HG03439 (cell line): ENCODE measurements around the gene ABLIM2.

Source experiments
- ATAC-seq: cut with Tn5 transposase; IDR thresholded peaks from one replicate; pipeline ENCODE4 v1.9.1; 2021; ENCODE audit warnings: mild to moderate bottlenecking, moderate library complexity; ENCODE audit not compliant: unreplicated experiment

The ABLIM2 gene

DNA sequence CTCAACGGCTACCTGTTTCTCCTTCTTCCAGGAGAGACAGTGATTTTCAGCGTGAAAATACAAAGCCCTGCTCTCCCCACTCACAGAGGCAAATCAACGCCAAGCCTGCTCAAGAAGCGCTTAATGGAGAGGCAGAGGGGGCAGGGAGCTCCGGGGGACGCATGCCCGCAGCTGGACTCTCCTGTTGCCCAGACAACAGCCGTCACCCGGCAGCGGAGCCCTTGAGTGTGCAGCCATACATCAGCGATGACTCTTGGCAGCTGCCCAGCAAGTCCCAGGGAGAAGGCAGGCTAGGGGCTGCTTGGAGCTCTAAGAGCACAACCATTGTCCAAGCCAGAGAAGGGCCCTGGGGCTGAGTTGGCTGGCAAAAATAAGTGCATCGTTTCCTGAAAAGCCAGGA lies 148.0 kb downstream of the ABLIM2 start:
- ATAC-seq = no peak

DNA sequence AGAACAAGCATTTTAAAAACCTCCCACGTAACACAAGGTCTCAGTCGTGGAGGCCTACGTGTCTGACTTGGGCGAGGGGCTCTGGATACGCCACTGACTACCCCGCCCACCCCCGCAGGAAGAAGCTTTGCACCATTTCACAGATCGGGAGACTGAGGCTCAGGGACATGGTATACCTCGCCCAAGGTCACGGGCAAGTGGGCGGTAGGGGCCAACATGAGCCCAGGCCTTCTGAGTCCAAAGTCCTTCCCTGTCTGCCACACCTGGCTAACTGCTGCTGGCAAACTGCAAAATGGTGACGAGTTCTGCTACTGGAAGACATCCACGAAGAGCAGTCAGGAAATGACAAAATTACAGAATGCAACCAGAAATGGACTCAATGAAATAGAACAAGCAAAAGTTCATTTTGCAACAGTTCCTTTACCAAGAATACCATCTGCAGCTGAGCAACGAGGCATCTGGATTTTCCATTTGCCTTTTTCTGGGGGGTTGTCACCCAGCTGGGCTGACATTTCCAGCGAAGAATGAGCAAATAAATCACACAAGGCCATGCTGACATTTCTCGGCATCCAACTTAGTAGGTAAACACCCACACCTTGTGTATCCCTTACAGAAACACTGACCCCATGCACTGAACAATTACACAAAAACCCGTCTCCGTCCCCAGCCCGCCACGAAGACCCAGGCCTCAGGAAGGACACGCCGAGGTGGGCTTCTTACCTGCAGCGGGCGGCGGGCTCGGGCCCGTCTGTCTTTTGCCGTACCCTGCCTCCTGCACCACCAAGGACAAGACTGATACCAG lies 148.7 kb downstream of the ABLIM2 start:
- ATAC-seq = no peak

DNA sequence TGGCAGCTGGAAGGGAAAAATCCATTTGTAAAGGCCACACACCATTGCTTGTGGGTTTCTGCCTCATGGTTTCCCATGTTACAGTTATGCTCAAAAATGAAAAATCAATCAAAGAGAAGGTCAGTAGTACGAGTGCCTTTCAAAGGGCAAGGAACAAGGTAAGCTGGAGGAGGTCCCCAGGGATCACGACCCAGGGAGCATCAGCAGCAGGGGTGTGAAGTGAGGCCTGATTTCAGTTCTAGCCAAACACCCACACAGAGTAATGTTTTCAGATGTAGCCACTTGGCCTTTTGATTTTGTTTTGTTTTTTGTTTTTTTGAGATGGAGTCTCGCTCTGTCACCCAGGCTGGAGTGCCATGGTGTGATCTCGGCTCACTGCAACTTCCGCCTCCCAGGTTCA lies 149.5 kb downstream of the ABLIM2 start:
- ATAC-seq = no peak

DNA sequence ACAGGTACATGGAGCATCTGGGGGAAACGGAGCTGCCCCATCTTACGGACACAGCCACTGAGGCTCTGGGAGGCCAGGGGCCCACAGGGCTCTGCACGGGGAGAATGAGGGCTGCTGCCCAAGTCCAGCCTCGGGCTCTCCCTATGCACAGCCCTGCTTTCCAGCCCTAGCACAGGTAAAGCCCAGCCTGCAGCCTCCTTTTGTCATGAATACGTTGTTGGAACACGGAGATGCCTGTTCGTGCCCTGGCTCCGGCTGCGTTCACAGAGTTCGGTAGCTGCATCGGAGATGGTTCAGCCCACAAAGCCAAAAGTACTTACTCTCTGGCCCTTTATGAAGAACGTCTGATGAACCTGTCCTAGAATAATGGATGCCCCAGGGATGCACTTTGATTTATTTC lies 150.2 kb downstream of the ABLIM2 start:
- no peak for ATAC-seq

DNA sequence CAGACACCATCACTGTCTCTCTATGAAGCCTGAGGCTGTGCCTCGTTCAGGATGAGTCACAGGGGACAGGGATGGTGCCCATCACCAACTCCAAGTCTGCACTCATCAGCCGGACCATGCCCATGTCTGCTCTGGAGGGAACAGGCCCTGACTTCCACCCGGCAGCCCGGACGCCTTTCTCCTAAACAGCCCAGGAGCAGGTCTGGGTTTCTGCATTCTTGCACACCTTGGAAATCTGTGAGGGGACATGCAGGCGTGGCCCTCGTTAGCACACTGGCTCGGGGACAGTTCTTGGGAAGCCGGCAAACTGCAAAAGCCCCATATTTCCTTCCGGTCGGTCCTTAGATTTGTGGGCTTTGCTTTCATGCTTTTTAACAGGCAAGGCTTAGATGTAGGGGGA lies 151.0 kb downstream of the ABLIM2 start:
- ATAC-seq = no peak

DNA sequence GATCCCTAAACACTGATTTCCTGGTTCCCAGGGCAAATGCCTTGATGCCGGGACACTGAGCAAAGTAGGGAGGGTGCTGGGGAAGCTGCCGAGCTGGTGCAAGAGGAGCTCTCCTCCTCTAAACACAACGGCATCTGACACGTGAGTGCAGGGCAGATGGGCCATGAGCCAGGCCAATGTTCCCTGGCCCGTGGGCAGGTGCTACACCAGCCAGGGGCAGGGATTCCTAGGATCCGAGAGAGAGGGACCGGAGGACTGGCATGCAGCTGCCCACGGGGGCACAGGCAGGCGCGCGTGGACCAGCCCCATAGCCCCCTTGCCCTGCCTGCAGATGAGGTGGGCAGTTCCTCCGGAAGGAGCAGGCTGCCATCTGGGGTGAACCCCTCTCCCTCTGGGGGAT lies 152.1 kb downstream of the ABLIM2 start:
- no peak for ATAC-seq

DNA sequence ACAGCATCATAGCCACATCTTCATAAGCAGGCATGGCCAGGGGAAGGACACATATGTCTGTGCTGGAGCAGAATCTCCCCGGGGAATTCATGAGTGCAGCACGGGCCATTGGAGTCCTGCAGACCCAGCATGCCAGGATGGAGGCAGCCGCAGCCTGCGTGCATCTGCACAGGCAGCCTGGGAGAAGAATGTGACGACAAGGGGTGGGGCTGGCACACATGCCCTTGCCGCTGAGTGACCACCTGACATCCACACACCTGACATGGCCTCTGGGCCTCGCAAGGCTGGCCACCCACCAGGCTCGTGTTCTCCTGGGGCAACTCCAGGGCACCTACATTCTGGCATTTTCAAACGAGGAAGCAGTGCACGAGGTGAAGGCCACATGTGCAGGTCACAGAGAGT lies 152.8 kb downstream of the ABLIM2 start:
- no peak for ATAC-seq

DNA sequence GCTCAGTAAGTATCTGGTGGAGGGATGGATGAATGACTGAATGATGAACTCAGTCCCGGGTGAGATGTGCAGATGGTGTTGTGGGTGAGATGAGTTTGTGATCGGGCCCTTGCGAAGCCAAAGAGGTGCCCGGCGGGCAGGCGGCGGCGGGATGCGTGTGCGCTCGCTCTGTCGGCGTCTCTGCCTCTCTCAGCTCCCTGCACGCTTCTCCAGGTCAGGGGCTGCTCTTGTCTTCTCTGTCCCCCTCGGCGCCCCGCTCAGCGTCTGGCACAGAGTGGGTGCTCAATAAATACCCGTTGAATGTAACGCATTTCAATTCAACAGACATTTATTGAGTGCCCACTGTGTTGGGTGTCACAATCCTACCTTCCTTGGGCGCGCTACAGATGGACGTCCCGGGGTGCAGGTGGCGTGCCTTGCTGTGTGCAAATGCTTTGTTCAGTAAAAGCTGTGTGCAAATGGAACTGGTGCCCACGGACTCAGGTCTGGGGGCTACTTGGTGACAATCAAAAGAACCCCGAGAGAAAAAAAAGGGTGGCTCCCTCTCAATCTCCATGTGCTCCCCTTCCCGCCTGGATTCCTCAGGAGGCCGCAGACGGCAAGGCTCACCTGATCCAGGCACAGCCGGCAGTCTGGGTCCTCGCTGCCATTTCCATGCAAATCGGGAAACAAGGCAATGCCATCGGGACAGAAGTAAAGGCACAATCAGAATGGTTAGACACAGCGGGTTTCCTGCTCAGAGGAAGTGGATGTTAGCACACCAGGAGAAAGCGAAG lies 153.4 kb downstream of the ABLIM2 start:
- no peak for ATAC-seq

DNA sequence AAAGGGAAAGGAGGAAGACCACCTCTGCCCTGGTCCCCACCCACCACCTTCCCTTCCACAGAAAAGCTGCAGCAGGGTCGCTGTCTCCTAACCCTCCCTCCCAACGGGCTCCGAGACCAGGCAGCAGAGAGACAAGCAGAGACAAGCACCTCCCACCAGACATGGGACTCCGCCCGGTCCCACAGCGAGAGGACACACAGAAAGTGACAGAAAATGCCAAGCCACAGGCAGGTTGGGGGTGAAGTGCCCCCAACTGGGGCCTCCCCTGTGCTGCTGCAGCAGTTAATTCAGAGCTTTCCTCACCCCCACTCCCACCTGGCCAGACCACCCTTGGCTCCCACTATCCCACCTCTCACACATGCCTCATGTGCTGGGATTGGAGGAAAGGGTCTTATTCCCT lies 154.5 kb downstream of the ABLIM2 start:
- ATAC-seq = no peak

DNA sequence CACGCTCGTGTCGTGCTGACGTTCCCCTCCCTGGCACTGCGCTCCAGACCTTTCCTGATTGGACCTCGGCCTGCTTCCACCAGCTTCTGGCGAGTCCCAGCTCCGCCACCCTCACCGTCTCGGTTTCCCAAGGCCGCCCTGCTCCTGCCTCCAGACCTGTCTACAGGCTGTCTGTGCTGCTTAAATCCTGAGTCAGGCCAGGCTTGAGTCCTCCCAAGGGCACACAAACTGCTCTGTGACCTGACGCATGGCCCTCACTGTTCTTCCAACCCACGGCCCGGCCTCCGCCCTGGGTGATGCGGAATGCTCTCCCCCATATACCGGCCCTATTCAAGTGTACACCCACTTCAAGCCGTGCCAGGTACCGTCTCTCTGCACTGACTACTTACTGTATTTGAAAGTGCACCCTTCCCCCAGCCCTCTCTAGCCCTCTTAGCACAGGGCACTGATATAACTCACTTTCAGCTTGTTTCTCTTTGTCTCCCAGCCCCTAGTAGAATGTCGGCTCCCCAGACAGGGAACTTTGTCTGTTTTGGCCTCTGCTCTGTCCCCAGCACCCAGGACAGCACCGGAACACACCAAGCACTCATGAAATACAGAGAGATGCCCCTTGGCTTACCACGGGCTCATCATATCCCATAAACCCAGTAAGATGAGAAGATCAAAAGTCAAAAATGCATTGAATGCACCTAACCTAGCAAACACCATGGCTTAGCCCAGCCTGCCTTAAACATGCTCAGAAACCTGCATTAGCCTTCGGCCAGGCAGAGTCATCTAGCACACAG lies 155.9 kb downstream of the ABLIM2 start:
- ATAC-seq = no peak

DNA sequence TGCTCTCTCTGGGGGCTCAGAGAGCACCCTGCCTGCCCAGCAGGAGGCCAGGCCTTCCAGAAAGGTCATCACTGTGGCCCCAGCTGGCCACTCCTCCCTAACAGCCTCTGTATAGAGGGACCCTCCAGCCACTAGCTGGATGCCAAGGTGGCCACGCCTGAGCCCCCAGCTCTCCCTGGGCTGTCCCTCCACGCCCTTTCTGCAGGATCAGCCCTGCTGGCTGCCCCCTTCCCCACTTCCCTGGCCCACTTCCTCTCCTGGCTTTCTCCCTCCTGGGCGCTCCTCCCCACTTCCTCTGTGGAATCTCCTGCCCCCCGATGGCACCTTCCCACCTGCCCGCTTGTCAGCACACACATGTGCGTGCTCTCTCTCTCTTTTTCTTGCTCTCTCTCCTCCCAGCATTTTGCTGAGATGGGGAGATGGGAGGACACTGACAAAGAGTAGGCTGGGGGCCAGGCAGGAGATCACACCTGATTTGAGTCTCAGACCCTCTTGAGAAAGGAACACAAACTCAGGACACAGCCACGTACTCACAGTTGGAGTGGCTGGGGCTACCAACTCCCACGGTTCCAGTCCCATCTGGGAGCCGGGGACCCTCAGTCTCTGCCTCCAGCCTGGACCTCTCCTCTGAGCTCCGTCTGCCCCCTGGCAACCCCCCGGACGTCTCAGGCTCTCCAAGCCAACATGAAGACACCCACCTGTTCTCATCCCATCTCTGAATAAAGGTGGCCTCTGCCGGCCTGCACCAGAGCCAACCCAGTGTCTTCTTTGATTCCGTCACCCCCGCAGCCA lies 156.9 kb downstream of the ABLIM2 start:
- no peak for ATAC-seq

DNA sequence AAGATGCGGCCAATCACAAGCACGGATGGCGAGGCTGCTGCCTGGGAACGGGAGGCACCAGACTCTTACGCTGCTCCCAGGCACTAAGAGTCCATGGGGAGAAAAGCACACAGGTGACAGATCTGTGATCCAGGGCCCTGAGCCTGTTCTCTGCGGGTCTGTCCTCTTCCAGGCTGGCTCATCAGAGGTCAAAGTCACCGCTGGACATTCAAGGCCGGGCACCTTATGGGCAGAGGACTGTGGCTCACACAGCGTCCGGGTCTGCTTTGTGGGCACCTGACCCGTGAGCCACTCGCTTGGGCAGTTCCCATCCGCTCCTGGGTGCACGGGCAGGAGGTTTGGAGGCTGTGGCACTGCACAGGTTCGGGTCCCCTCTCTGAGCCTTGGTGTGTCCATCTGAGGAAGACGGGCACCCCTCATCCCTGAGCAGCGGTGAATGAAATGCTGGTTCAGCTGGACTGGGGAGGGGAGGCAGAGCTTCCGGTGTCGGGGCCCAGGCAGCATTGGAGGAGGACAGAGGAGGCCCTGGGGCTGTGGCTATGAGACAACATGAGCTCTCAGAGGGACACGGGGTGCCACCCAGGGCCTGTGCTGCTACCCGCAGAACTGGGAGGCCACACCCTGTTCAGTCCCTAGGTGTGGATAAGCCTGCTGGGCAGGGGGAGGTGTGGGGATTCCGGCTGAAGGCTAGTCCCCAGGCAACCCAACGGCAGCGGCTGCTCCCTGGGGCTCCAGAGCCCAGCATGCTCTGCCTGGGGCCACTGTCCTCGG lies 157.7 kb downstream of the ABLIM2 start:
- no peak for ATAC-seq

DNA sequence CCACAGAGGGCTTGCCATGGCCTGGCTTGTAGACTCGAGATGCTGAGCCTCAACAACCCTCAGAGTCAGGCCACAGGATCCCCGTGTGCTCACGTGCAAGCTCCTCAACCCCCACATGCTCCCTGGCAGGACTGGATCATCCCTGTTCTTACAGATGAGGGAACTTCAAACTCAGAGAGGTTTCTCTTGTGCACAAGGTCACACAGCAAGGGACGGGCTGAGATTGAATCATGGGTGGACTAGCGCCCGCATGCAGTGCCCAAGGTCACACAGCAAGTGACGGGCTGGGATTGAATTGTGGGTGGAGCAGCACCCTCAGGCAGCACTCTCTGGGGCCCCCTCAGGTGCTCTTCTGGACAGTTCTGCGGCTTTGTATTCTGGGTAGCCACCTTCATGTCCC lies 158.4 kb downstream of the ABLIM2 start:
- no peak for ATAC-seq

DNA sequence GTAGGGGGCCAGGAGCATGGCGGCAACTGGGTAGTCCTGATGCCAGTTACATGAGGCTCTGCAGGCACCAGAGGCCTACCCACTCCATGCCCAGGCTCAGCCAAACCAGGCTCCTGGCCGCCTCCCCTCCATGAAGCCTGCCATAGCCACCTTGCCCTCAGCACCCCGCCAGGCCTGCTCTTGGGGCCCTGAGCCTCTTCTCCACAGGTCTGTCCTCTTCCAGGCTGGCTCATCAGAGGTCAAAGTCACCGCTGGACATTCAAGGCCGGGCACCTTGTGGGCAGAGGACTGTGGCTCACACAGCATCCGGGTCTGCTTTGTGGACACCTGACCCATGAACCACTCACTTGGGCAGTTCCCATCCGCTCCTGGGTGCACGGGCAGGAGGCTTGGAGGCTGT lies 158.9 kb downstream of the ABLIM2 start:
- no peak for ATAC-seq

DNA sequence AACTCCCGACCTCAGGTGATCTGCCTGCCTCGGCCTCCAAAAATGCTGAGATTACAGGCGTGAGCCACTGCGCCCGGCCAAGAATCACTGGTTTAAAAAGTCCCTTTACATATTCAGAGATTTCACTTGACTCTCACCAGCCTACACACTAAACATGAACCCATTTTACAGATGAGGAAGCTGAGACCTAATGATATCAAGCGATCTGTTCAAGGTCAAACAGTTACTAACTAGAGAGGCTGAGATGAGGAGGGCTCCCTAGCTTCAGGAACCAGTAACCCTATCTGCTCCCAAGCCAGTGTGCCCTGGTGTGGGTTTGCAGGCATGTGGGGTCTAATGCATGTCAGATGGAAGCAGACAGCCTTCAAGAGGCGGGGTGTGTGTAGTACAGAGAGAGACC lies 159.3 kb downstream of the ABLIM2 start:
- no peak for ATAC-seq

DNA sequence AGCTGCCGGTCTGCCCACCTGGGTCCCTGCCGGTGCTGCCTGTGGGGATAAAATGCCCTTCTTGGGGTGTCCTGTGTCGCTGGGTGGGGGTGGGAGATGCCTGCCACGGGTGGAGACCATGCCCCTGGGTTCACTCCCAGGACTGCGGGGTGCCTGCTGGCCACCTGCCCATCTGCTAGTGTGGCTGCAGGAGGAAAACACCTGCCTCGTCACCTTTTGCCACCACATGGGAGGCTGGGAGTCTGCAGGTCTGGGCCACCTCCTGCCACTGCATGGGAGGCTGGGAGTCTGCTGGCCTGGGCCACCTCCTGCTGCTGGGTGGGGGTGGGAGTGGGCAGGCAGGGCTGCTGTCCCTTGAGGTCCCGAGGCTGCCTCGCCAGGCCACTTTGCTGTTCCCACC lies 160.2 kb downstream of the ABLIM2 start:
- ATAC-seq = no peak

DNA sequence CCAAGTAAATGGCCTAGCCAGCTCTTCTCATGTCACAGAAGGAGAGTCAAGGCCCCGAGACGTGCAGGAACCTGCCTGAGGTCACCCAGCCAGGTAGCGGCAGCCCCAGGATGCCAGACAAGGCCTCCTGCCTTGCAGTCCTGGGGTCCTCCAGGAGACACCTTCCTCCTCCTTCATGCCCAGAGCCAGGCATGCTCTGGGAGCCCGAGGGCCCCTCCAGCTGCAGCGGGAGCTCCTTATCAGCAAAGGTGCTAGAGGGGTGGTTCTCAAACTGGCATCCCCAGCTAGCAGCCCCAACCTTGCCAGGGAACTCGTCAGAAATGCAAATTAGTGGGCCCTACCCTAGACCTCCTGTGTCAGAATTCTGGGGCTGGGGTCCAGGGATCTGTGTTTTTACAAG lies 162.7 kb downstream of the ABLIM2 start:
- no peak for ATAC-seq

DNA sequence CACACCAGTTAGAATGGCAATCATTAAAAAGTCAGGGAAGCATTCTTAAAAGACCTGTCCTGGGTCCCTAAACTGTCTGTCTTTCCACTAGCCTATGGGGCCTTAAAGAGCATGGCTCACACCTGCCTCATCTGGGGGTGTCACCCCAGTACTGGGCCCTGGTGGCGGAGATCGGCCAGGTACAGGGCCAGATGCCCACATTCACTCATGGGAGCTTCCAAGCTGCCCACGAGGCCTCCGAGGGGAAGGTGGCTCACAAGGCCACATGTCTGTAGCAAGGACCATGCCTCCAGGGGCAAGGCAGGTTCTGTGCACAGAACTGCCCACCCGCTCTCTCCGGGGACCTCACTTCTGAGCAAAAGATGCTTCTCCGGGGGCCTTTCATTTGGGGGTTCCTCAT lies 163.5 kb downstream of the ABLIM2 start:
- no peak for ATAC-seq

DNA sequence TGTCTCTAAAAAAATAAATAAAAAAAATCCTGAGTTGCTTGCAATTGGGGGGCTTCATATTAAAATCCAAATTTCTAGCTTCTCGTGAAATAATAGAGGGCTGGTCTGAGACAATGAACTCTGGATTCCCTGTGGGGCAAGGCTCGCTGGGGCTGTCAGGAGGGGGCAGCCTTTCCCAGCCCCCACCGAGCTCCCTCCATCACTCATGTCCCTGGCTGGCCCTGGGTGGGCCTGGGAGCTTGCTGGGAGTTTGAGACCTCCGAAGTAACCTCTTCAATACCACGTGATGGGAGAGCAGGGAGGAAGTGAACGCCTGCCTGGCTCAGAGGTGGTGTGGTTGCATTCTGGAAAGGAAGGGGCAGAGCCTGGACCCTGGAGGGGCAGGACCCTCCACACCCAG lies 164.9 kb downstream of the ABLIM2 start:
- no peak for ATAC-seq

DNA sequence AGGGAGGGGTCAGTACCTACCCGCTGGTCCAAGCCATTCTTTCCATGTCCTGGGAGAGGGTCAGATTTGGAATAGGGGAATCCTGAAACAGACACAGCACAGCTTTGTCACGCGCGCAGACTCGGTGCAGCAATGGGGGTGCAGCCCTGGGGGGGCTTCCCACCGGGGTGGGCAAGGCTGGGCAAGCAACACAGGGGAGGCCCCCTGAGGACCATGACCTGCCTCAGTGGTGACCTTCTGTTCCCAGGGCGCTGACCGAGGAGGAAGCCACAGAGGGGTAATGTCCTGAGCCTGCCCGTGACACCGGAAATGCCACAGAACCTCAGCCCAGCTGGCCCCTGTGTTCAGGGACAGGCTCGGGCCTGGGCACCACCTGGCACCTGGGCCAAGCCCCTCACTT lies 165.8 kb downstream of the ABLIM2 start:
- no peak for ATAC-seq
